ENCODE data around the gene SLC44A3. TPM values are rescaled to one million over a fixed set of nuclear protein-coding genes. Genes with fewer than 3 reads are reported as not detected.

Gene SLC44A3
- 10 to 100 TPM; 13.8 to 31.8 TPM for total RNA-seq
- polyA plus RNA-seq, result 1 to 10 TPM; 9.3 to 9.4 TPM
- long read RNA-seq, donor 1, partial matches to known transcripts, result 0 of 6 reads
- long read RNA-seq, donor 1, other reads (novel, unspliced or antisense), result 0 of 6 reads
- long read RNA-seq, donor 2, partial matches to known transcripts, result 0 of 1 reads
- long read RNA-seq, donor 2, other reads (novel, unspliced or antisense), result 0 of 1 reads
- long read RNA-seq, donor 3, partial matches to known transcripts, result 0 of 1 reads
- long read RNA-seq, donor 3, other reads (novel, unspliced or antisense), result 0 of 1 reads
- long read RNA-seq, donor 4, result 0 reads
- long read RNA-seq, donor 5, partial matches to known transcripts, result 0 of 6 reads
- long read RNA-seq, donor 5, other reads (novel, unspliced or antisense), result 0 of 6 reads

GRCh38 chr1:94819945-94820746 is at the start of gene SLC44A3:
TSS of gene SLC44A3 (plus strand) at chr1:94820357. CDS start at chr1:94820452, 95 bp downstream.
- Histone ChIP-seq H3K4me1 (ENCODE audit: control insufficient read depth in 5 of 5, insufficient read depth in 5 of 5, low read length in 5 of 5) (peaks cover 0 to 23% (median 4%) of the 10 kb centered on the region in 5 donors), H3K9me3 (ENCODE audit: control insufficient read depth in 4 of 4, insufficient read depth in 3 of 4, low read length in 3 of 4) (peaks cover 0 to 3% (median 0%) of the 10 kb centered on the region in 4 donors), H3K27ac (ENCODE audit: low read depth in 1 of 2, low read length in 1 of 2) (peak within 1 kb of the TSS in 1 of 2 donors; percentile 81), H3K36me3 (ENCODE audit: control insufficient read depth in 4 of 4, insufficient read depth in 4 of 4, low read length in 4 of 4) (no peaks in the 10 kb centered on the region), H3K4me3 (peak within 1 kb of the TSS; percentile 62), H3K27me3 (ENCODE audit: control insufficient read depth in 3 of 3, insufficient read depth in 3 of 3, low read length in 2 of 3) (no peaks in the 10 kb centered on the region), H3K9ac (ENCODE audit: insufficient read depth in 1 of 2, low read length in 2 of 2) (peak within 1 kb of the TSS; percentile 75 to 79)
- DNase-seq (peak; percentile 52 to 69 (median 67)), ATAC-seq (ENCODE audit: insufficient read depth, low FRiP score) (peak; percentile 90)
- TF ChIP-seq CTCF (IDR thresholded peaks at IDR 0.05; ENCODE audit: control extremely low read depth, extremely low read depth), result no peak
- 2% methylated on average over 48 to 77 of the region's 77 CpGs for WGBS, 2 donors

- DNase-seq, result peak; percentile 60 to 91 (median 77)
- no peaks in the 10 kb centered on the region for H3K36me3 ChIP-seq (ENCODE audit: control insufficient read depth in 4 of 4, insufficient read depth in 4 of 4, low read length in 4 of 4)
- peaks cover 0 to 7% (median 0%) of the 10 kb centered on the region in 4 donors for H3K9me3 ChIP-seq (ENCODE audit: control insufficient read depth in 4 of 4, insufficient read depth in 3 of 4, low read length in 3 of 4)
- peak; percentile 78 for ATAC-seq (ENCODE audit: insufficient read depth, low FRiP score)
- H3K27me3 ChIP-seq (ENCODE audit: control insufficient read depth in 3 of 3, insufficient read depth in 3 of 3, low read length in 2 of 3), result no peaks in the 10 kb centered on the region
- H3K4me3 ChIP-seq, result no peak overlapping the region
- H3K4me1 ChIP-seq (ENCODE audit: control insufficient read depth in 5 of 5, insufficient read depth in 5 of 5, low read length in 5 of 5), result peaks cover 0 to 12% (median 7%) of the 10 kb centered on the region in 5 donors
- no peak for TF ChIP-seq CTCF (IDR thresholded peaks at IDR 0.05; ENCODE audit: control extremely low read depth, extremely low read depth)
- WGBS, 2 donors, result 44 to 64% methylated on average over 5 of the region's 5 CpGs
- no peak overlapping the region for H3K9ac ChIP-seq (ENCODE audit: insufficient read depth in 1 of 2, low read length in 2 of 2)
- peak overlapping the region in 1 of 2 donors; percentile 82 for H3K27ac ChIP-seq (ENCODE audit: low read depth in 1 of 2, low read length in 1 of 2)
Measured at GRCh38 chr1:94772230-94772641, 47.9 kb upstream of the SLC44A3 start.

GRCh38 chr1:94772845-94773244 is 47.3 kb upstream of the SLC44A3 start:
- peaks cover 0 to 7% (median 0%) of the 10 kb centered on the region in 4 donors for H3K9me3 ChIP-seq (ENCODE audit: control insufficient read depth in 4 of 4, insufficient read depth in 3 of 4, low read length in 3 of 4)
- no peak for TF ChIP-seq CTCF (IDR thresholded peaks at IDR 0.05; ENCODE audit: control extremely low read depth, extremely low read depth)
- no peak for ATAC-seq (ENCODE audit: insufficient read depth, low FRiP score)
- DNase-seq, result no peak
- H3K27ac ChIP-seq (ENCODE audit: low read depth in 1 of 2, low read length in 1 of 2), result peak overlapping the region in 1 of 2 donors; percentile 82
- H3K36me3 ChIP-seq (ENCODE audit: control insufficient read depth in 4 of 4, insufficient read depth in 4 of 4, low read length in 4 of 4), result no peaks in the 10 kb centered on the region
- H3K9ac ChIP-seq (ENCODE audit: insufficient read depth in 1 of 2, low read length in 2 of 2), result no peak overlapping the region
- H3K4me3 ChIP-seq, result no peak overlapping the region
- H3K4me1 ChIP-seq (ENCODE audit: control insufficient read depth in 5 of 5, insufficient read depth in 5 of 5, low read length in 5 of 5), result peaks cover 0 to 12% (median 7%) of the 10 kb centered on the region in 5 donors
- WGBS, 2 donors, result 24 to 48% methylated on average over 3 of the region's 3 CpGs
- no peaks in the 10 kb centered on the region for H3K27me3 ChIP-seq (ENCODE audit: control insufficient read depth in 3 of 3, insufficient read depth in 3 of 3, low read length in 2 of 3)
